DMS79 (cell line): ENCODE results near the gene SEC14L6.
A peak's percentile ranks its signal among the peaks of the same experiment; 100 is the strongest.

Source experiments
- DNase-seq: peaks from one replicate; lab custom pipeline; 2025; lab: John Stamatoyannopoulos, UW

Gene SEC14L6

DNA sequence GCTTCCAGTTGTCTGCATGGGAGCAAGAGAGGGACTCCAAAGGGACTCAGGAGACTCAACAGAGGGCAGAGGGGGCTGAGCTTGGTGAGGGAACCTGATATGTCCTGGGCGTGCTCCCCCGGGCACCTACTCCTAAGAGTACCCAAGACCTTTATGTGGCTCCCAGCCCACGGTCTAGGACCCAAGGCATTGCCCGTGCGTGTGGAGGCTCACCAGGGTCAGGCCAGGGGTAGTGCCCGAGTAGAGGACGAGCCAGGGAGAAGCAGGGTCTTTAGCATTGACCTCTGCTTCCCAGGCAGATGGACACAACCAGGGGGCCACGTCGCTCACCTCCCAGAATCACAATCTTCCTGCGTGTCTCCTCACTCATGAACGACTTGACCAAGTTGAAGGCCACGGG lies 54.4 kb downstream of the SEC14L6 start:
- DNase-seq = no peak

GRCh38 chr22:30491381-30491780 lies 55.2 kb downstream of the SEC14L6 start:
- DNase-seq = no peak

DNA sequence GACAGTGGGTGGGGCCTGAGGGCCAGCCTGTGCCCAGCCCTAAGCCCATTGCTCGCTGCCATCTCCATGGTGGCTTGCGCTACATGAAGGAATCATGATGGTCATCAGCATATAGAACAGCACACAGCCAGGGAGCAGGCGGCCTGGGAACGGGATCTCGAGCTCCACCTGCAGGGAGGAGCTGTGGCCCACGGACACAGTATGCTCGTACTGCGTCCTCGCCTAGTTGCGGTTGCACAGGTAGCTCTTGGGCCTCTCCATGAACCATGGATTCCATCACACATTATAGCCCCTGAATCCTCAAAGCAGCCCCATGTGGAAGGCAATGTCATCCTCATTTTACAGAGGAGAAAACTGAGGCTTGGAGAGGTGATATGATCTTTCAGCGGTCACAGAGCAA lies 56.1 kb downstream of the SEC14L6 start:
- DNase-seq = no peak

GRCh38 chr22:30488121-30488520 lies 58.4 kb downstream of the SEC14L6 start:
- DNase-seq = no peak

GRCh38 chr22:30486661-30487115 lies 59.9 kb downstream of the SEC14L6 start:
- DNase-seq = no peak

DNA sequence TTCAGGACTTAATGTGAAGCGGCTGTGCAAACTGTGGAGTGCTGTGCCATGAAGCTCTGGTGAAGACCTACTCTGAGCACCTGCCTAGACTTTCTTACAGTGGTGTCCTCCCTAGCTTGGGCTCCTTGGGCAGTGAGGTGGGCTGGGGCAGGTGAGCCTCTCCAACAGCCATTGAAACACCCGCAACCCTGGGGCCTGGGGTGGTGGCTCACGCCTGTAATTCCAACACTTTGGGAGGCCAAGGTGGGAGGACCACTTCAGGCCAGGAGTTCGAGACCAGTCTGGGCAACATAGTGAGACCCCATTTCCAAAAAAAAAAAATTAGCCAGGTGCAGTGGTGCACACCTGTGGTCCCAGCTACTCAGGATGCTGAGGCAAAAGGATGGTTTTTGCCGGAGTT lies 60.4 kb downstream of the SEC14L6 start:
- no peak for DNase-seq

DNA sequence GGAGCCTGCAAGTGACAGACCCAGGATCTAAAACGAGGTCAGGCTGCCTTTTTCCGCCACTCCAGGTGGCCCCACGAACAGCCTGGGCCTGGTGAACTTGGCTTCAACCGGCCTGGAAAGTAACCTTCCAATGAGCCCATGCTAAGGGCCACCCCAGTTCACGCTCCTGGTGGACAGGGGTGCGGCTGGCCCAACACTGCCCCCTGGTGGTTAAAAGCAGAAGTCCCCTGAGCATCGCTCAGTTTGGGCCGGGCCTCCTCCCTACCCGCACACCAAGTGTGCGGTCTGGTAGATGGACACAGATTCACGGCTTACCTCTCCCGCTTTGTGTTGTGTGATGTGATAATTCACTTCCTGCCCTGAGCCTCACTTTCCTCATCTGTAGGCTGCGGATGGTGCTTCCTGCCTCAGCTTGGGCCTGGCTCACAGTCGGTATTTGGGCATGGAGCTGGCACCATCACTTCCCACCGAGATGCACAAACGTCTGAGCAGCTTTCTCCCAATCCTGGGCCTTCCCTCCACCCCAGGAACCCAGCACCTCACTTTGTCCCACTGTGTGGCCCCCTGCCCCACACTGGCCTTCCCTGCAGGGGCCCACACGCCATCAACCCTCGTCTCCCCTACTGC lies 61.1 kb downstream of the SEC14L6 start:
- DNase-seq = no peak

- no peak for DNase-seq
These were observed 63.4 kb downstream of the SEC14L6 start for GRCh38 chr22:30483169-30483568.

DNA sequence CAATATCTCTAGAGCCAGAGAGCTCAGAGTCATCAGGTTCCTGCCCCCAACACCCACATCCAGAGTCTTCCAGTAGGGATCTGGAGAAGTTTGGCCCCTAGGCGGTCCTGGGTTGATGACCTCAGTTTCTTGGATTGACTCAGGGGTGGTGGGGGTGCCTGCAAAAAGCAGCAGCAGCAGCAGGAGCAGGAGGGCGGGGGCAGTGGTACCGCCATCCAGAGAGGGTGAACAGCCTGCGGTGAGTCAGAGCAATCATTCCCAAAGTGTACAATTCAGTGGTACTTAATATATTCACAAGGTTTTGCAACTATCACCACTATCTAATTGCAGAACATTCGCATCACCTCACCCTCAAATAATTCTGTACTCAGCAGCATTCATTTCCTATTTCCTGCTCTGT lies 64.8 kb downstream of the SEC14L6 start:
- DNase-seq = no peak

DNA sequence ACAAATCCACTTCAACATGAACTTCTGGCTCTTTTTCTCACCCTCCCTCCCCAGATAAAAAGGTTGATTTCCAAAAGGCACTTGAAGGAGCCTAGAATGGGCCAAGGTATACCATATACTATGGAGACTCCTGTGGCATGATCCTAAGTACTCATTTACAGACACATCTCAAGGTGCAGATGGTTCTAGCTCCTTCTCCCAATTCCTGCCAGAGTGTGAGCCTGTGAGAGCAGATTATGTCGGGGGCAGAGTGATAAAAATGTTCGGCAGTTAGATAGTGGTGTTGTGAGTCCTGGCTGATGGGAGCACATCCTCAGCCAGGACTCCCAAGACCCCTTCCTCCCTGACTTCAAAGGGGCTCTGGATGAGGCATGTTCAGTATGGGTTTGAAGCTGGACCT lies 66.6 kb downstream of the SEC14L6 start:
- DNase-seq = no peak

GRCh38 chr22:30474683-30475424 lies 71.7 kb downstream of the SEC14L6 start:
- DNase-seq = peak; percentile 52

DNA sequence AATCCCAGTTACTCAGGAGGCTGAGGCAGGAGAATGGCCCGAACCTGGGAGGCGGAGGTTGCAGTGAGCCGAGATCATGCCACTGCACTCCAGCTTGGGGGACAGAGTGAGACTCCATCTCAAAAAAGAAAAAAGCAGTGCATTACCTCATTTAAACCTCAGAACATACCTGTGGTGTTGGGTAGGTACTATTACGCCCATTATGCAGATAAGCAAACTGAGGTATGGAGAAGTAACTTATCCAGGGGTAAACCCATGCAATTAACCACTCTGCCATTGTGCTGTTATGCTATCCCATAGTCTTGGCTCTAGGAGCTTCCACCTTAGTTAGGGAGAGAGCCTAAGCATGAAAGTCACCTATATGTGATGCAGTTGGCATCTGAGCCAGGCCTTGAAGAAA lies 72.4 kb downstream of the SEC14L6 start:
- no peak for DNase-seq

DNA sequence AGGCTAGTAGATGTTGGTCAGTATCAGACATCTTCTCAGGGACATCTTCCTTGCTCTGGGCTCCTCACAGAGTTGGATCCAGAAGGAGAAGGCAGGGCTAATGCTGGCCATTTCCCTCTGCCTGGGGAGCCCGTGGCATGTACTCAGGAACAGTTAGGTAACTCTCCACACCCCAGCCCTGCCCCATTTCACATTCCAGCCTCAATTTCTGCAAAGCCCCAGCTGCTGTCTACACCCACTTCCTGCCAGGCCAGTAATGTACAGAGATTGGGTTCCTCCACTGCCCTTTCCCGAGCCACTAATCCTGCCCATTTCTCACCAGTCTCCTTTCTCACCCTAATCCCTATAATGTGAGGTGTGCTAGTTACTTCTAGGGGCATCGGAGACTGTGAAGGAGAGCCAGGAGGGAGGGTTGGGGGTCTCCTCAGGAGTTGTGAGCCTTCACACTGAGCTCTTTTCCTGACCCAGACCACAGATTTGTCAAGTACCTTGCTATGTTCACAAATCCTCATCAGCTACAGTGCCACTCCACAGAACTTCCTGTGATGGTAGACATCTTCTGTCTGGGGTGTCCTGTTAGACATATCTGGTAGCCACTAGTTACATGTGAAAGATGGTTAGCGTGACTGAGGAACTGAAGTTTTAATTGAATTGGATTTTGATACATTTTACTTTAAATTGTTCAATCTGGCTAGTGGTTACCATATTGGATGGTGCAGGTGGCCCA lies 73.4 kb downstream of the SEC14L6 start:
- no peak for DNase-seq
